RWPE2 (cell line): ENCODE measurements around the gene CALML6.

Source experiments
- ATAC-seq: fragments of 200-7000 bp; cut with Tn5 transposase; 3 replicates; pipeline ENCODE4 v1.9.1; 2021; ENCODE audit warnings: low read depth
- DNase-seq: peaks from one replicate; pipeline ENCODE4 v3.0.0-alpha.2; 2020; ENCODE audit warnings: low spot score
- H3K27ac ChIP-seq: fragments of 450-650 bp; 2 replicates; pipeline ENCODE4 v1.5.1; 2017; ENCODE audit warnings: mild to moderate bottlenecking; ENCODE audit not compliant: poor library complexity, severe bottlenecking
- H3K27me3 ChIP-seq: fragments of 250-450 bp; sonication (Bioruptor Pico); 2 replicates; pipeline ENCODE4 v1.5.1; 2021; ENCODE audit warnings: mild to moderate bottlenecking, moderate library complexity; ENCODE audit not compliant: insufficient read depth, poor library complexity, severe bottlenecking
- H3K36me3 ChIP-seq: fragments of 250-450 bp; sonication (Bioruptor Pico); 2 replicates; pipeline ENCODE4 v1.5.1; 2020; ENCODE audit warnings: low read depth, mild to moderate bottlenecking, moderate library complexity
- H3K4me1 ChIP-seq: fragments of 250-450 bp; sonication (Bioruptor Pico); 2 replicates; pipeline ENCODE4 v1.5.1; 2021; ENCODE audit warnings: mild to moderate bottlenecking, moderate library complexity; ENCODE audit not compliant: insufficient read depth, poor library complexity, severe bottlenecking
- H3K4me3 ChIP-seq: fragments of 250-450 bp; sonication (Bioruptor Pico); 2 replicates; pipeline ENCODE4 v1.5.1; 2021; ENCODE audit warnings: mild to moderate bottlenecking, moderate library complexity; ENCODE audit not compliant: severe bottlenecking
- H3K9me3 ChIP-seq: fragments of 250-450 bp; sonication (Bioruptor Pico); 2 replicates; pipeline ENCODE4 v1.5.1; 2021; ENCODE audit warnings: mild to moderate bottlenecking, moderate library complexity; ENCODE audit not compliant: severe bottlenecking
- TF ChIP-seq, protein P1 (sequence below): fragments of 450-650 bp; IDR thresholded peaks from one replicate; pipeline ENCODE4 v1.5.1; 2017; ENCODE audit warnings: mild to moderate bottlenecking, moderate library complexity; ENCODE audit not compliant: poor library complexity, severe bottlenecking

CALML6 gene

DNA sequence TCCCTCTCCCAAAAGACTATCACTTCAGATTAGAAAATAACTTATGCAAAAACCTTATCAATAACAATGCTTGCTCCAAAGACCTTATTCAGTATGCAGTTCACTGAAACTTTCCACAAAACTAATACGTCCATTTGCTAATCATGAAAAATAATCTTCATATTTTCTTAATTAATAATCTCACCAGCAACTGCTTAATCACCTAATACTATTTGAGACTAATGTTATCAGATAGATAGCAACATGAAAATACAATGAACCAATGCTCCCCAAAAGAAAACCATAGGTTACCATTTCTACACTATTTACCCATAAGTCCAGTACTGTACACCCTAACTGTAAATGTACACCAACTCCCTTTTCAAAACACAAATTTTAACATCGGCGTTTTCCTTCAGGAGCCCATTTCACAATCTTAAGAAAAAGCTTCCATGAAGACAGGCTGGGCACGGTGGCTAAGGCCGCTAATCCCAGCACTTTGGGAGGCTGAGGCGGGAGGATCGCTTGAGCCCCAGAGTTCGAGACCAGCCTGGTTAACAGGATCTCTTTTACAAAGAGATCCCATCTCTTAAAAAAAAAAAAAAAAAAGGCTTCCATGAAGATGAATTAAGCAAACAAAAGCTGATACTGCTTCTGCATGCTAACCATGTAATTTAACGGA, 25.8 kb upstream of the CALML6 start:
- Histone ChIP-seq H3K9me3 (no peaks in the 10 kb centered on the region), H3K4me1 (peaks cover 24% of the 10 kb centered on the region), H3K27ac (peak overlapping the region; percentile 91), H3K4me3 (peak overlapping the region; percentile 99), H3K27me3 (no peaks in the 10 kb centered on the region), H3K36me3 (peaks cover 16% of the 10 kb centered on the region)
- DNase-seq (no peak), ATAC-seq (no peak)
- TF ChIP-seq, protein P1, sequence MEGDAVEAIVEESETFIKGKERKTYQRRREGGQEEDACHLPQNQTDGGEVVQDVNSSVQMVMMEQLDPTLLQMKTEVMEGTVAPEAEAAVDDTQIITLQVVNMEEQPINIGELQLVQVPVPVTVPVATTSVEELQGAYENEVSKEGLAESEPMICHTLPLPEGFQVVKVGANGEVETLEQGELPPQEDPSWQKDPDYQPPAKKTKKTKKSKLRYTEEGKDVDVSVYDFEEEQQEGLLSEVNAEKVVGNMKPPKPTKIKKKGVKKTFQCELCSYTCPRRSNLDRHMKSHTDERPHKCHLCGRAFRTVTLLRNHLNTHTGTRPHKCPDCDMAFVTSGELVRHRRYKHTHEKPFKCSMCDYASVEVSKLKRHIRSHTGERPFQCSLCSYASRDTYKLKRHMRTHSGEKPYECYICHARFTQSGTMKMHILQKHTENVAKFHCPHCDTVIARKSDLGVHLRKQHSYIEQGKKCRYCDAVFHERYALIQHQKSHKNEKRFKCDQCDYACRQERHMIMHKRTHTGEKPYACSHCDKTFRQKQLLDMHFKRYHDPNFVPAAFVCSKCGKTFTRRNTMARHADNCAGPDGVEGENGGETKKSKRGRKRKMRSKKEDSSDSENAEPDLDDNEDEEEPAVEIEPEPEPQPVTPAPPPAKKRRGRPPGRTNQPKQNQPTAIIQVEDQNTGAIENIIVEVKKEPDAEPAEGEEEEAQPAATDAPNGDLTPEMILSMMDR, result no peak

DNA sequence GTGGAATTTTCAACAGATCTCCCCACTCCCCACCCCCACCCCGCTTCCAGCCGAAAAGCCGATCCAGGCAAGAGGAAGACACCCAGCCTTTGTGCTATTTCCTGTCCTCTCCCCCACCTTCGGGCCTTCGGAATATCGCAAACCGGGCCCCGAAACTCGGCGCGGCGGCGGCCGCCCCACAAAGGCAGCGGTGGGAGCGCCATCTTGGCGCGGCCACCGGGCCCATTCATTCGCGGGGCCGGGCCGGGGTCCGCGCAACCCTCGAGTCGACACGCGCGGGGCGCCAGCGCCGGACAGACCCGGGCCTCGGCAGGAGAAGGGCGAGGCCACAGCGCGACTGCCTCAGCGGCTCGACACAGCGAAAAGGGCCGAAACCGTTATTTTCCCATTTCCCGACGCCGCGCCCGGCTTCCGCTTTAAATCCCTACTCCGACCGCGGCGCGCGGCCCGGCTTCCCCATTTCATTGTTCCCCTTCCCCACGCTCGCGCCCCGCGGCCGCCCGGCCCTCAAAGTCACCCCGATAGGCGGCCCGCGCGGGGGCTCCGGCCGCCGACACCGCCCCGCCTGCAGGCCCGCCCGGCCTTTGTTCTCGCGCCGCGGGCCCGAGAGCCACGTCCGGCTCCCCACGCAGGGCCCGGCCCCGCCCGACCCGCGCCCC, 25.1 kb upstream of the CALML6 start:
- Histone ChIP-seq H3K4me3 (peak overlapping the region; percentile 99), H3K27ac (peak overlapping the region; percentile 91), H3K9me3 (no peaks in the 10 kb centered on the region), H3K36me3 (peaks cover 13% of the 10 kb centered on the region), H3K27me3 (no peaks in the 10 kb centered on the region), H3K4me1 (peaks cover 30% of the 10 kb centered on the region)
- no peak for DNase-seq
- TF ChIP-seq, protein P1, result no peak
- ATAC-seq, result no peak

DNA sequence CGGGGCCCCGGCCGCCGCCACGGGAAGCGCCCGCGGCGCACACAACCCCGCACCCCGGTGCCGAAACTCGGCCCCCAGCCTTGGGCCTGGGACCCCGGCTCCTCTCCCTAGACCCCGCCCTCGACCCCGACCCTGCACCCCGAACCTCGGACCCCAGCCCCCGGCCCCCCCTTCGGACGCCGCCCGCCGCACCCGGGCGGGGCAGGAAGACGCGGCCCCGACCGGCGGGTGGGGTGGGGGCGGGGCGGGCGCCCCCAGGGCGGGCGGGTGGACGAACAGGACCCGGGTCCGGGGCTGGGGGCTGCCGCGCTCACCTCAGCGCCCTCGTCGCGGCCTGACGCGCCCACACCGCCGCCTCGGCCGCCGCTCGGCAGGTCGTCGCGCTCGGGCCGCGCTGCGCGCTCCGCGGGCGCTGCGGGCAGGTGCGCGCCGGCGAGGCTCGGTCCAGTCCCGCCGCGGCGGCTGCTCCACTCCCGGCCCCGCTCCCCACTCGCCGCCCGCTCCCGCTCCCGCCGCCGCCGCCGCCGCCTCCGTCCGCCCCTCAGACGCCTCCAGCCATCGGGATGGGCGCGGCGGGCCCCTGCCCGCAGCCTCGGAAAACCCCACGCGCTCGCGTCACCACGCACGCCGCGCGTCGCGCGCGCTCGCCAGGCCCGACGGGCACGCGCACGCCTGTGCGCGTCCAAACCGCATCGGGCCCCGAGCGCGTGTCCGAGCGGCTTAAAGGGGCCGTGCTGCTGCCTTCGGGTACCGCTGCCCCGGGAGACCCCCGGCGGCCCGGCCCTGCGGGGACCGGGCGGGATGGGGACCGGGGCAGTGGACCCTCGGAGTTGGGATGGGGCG, 24.3 kb upstream of the CALML6 start, which contains the start of gene GNB1:
GNB1 (minus strand) TSS at position 582 of the 843 bp plus-strand sequence. CDS start 65,634 bp downstream, outside the sequence.
- H3K4me3 ChIP-seq, result peak within 1 kb of the TSS; percentile 99
- ATAC-seq (peak; percentile 45), DNase-seq (peak; percentile 77)
- H3K4me1 ChIP-seq, result peaks cover 31% of the 10 kb centered on the region
- H3K27me3 ChIP-seq, result no peaks in the 10 kb centered on the region
- TF ChIP-seq, protein P1, result no peak
- peak within 1 kb of the TSS; percentile 91 for H3K27ac ChIP-seq
- H3K9me3 ChIP-seq, result no peaks in the 10 kb centered on the region
- peaks cover 10% of the 10 kb centered on the region for H3K36me3 ChIP-seq

DNA sequence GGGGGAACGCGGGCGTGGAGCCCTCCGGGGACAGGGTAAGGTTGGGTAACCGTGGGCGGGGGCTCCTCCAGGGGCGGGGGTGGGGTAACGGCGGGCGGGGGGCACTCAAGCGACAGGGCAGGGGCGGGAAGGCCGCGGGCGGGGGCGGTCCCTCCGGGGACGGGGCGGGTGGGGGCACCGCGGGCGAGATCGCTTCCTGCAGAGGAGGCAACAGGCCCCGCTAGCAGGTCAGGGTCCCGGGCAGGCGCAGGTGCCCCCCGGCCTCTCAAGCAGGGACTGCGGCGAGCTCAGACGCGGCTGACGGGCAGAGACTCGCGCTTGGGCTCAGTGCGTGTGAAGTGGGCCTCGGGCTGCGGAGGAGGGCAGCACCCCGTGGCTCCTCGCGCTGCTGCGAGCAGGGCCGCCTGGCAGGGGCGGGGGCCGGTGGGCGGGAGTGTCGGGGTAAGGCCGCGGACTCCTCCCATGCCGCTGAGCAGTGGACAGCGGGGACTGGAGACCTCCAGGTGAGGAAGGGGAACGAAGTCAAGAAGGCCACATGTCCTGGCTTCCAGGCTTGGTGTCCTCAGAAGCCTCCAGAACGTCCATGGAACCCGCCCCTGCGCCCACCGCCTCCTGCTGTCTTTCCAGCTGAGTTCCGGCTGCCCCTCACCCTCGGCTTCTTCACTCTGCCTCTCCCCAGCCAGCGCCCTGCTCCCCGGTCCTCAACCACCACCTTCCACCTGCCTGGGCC, 23.5 kb upstream of the CALML6 start:
- DNase-seq (peak; percentile 73), ATAC-seq (peak; percentile 61)
- Histone ChIP-seq H3K27ac (peak overlapping the region; percentile 91), H3K27me3 (no peaks in the 10 kb centered on the region), H3K4me3 (peak overlapping the region; percentile 99), H3K36me3 (peaks cover 10% of the 10 kb centered on the region), H3K4me1 (peaks cover 31% of the 10 kb centered on the region), H3K9me3 (no peaks in the 10 kb centered on the region)
- TF ChIP-seq, protein P1, result no peak
